GM13977 (cell line): ENCODE measurements around the gene PRKAG2.

ENCODE experiments used
- DNase-seq: peaks from one replicate; pipeline ENCODE4 v3.0.0; 2012; ENCODE audit warnings: low spot score
- in situ Hi-C: fragments of 300-500 bp; cut with MboI; formaldehyde crosslinking; loops from one replicate; pipeline ENCODE4 v1.12.0; 2022; ENCODE audit warnings: low sequenced_read_pairs, low pct_unique_long_range_greater_than_20kb, mixed read lengths, inconsistent platforms; ENCODE audit not compliant: unreplicated experiment
- TF ChIP-seq, protein P1 (sequence below): IDR thresholded peaks from 2 replicates; pipeline ENCODE4 v1.5.1; 2012; ENCODE audit warnings: mild to moderate bottlenecking, control low read depth; ENCODE audit not compliant: insufficient read depth; ENCODE audit errors: extremely low read depth, missing control alignments

PRKAG2 gene

DNA sequence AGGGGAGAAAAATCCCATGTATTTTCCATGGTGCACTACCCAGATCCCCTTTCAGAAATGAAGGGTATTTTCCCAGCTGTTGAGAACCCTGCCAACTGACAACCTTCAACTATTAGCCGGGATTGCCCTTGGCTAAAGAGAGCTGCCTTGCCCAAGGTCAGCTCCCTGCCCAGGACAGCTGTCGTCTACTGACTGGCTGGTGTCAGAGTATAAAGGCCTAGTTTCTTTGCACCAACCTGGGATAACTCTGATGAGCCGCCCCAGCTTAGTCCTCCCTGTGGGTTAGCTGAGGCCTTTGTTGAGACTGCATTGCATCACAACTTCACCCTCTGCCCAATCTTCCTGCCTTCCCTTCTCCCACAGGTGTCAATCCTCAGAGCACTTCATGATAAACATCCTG is 210.0 kb downstream of the PRKAG2 start:
- in situ Hi-C loops: no loop called here

DNA sequence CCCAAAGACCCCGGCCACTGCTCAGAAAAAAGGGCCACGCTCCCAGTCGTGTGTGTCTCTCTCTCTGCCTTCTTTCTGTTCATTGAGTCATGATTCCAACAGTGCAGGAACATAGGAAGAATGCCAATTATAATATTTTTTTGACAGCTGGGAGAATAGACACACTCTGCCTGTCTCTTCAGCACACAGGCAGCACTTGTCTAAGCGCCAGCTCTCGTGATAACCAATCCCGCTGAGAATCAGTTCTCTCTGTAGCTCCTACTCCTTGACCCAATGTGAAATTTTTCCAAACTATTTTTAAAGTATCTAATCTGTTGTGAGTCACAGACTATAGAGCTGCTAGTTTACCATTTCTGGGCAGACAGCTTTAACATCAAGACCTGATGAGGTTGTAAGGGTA is 211.5 kb downstream of the PRKAG2 start:
- in situ Hi-C loops: no loop called here
- TF ChIP-seq, protein P1, sequence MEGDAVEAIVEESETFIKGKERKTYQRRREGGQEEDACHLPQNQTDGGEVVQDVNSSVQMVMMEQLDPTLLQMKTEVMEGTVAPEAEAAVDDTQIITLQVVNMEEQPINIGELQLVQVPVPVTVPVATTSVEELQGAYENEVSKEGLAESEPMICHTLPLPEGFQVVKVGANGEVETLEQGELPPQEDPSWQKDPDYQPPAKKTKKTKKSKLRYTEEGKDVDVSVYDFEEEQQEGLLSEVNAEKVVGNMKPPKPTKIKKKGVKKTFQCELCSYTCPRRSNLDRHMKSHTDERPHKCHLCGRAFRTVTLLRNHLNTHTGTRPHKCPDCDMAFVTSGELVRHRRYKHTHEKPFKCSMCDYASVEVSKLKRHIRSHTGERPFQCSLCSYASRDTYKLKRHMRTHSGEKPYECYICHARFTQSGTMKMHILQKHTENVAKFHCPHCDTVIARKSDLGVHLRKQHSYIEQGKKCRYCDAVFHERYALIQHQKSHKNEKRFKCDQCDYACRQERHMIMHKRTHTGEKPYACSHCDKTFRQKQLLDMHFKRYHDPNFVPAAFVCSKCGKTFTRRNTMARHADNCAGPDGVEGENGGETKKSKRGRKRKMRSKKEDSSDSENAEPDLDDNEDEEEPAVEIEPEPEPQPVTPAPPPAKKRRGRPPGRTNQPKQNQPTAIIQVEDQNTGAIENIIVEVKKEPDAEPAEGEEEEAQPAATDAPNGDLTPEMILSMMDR: no peak
- no peak for DNase-seq

More for the DNA sequence above, 210.0 kb downstream of the PRKAG2 start:
- DNase-seq: no peak
- TF ChIP-seq, protein P1: no peak

DNA sequence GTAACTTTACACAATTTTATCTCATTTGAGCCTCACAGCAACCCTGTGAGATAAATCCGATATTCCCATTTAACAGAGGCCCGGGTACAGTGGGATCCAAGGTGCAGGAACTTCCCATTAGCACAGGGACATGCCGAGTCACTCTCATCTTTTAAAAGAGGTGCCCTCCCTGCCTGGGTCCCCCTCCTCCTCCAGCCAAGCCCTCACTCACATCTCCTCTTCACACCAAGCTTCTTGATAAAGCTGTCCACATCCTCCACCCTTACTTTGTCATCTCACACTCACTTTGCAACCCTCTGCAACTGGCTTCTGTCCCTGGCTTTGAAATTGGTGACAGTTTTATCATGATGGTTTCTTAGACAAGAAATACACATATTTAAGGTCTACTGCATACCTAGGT is 212.6 kb downstream of the PRKAG2 start:
- in situ Hi-C loops: no loop called here
- TF ChIP-seq, protein P1: no peak
- DNase-seq: no peak

- TF ChIP-seq, protein P1: no peak
- no peak for DNase-seq
- in situ Hi-C loops: no loop called here
These were observed 213.4 kb downstream of the PRKAG2 start for GRCh38 chr7:151663382-151664100.

- TF ChIP-seq, protein P1: no peak
- in situ Hi-C loops: no loop called here
These were observed 214.6 kb downstream of the PRKAG2 start for GRCh38 chr7:151662251-151662826.

DNA sequence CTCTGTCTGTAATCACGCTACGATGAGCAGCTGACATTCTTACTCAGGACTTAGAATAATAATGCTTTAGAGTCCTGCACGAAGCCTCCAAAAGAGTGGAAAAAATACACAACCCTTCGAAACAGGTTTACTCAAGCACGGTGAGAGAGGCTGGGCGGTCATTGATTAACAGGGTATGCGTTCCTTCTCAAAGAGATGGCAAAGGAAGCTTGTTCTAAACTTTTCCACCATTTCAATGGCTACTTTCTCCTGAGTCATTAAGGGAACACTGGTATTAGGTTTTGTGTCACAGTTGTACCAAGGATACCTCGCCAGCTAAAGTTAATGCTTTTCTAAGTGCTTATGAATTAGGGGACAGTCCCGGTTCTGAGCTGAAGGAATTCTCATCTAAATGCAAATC is 215.3 kb downstream of the PRKAG2 start:
- in situ Hi-C loops: no loop called here
- TF ChIP-seq, protein P1: no peak
- DNase-seq: no peak

More at GRCh38 chr7:151662251-151662826, 214.6 kb downstream of the PRKAG2 start:
- no peak for DNase-seq

- TF ChIP-seq, protein P1: no peak
- in situ Hi-C loops: no loop called here
- no peak for DNase-seq
These were observed 216.8 kb downstream of the PRKAG2 start for GRCh38 chr7:151660141-151660540.
